K562 (cell line): ENCODE data around the gene TBC1D1. TPM values are rescaled to one million over a fixed set of nuclear protein-coding genes. Genes with fewer than 3 reads are reported as not detected.

ENCODE experiments used
- ATAC-seq: fragments of 200-7000 bp; cut with Tn5 transposase; 3 replicates; pipeline ENCODE4 v1.9.1; 2020; ENCODE audit warnings: moderate library complexity
- BruUV-seq: library from RNA; stranded (reverse); fragments of 400-500 nt; replicated peaks from 2 replicates; lab custom pipeline; 2021; lab: Mats Ljungman, UMichigan
- CTCF ChIA-PET: fragments of 300-600 bp; formaldehyde crosslinking; extraction: SDS; loops from one replicate; lab custom pipeline; 2021; ENCODE audit warnings: low intra/inter-chr PET ratio; lab: Yijun Ruan, JAX
- POLR2A ChIA-PET: fragments of 300-600, 350-650 bp; sonication (Branson Sonifier 250); formaldehyde crosslinking; extraction: SDS; loops from one replicate; lab custom pipeline; 2021; ENCODE audit warnings: antibody characterized with exemption, inconsistent platforms; lab: Yijun Ruan, JAX
- DNase-seq, 4 experiments: peaks; one replicate each; pipeline versions ENCODE4 v3.0.0 to v3.0.0-alpha.2; 2011 to 2018; ENCODE audit warnings: low spot score in 3 of 4, mixed read lengths in 3 of 4; ENCODE audit errors: extremely low read depth in 1 of 4
- FAIRE-seq: peaks from 2 replicates; lab custom pipeline; 2011; peaks lifted over from hg19 to GRCh38; lab: Jason Lieb, UNC
- H2AFZ ChIP-seq: 2 replicates; pipeline ENCODE4 v1.6.0; 2011; ENCODE audit warnings: low read depth, low read length, control low read depth, inconsistent platforms
- H3K27ac ChIP-seq: fragments of 200-600 bp; 3 replicates; pipeline ENCODE4 v1.8.0; 2011; ENCODE audit warnings: low read depth, mild to moderate bottlenecking, control low read depth, inconsistent platforms, low read length, moderate library complexity, mixed read lengths; ENCODE audit errors: extremely low read depth
- H3K27me3 ChIP-seq, 2 experiments: fragments of 300-600 bp in 1 of 2; 2 replicates in 1 of 2; 3 replicates in 1 of 2; pipeline versions ENCODE4 v1.6.0 to v1.8.0; 2011; ENCODE audit warnings: inconsistent platforms in 2 of 2, low read length in 2 of 2, mild to moderate bottlenecking in 1 of 2, mixed read lengths in 1 of 2, moderate library complexity in 1 of 2; ENCODE audit not compliant: control insufficient read depth in 2 of 2, insufficient read depth in 2 of 2
- H3K36me3 ChIP-seq: fragments of 300-600 bp; 3 replicates; pipeline ENCODE4 v1.8.0; 2011; ENCODE audit warnings: mild to moderate bottlenecking, low read length, inconsistent platforms; ENCODE audit not compliant: control insufficient read depth, insufficient read depth
- H3K4me1 ChIP-seq, 2 experiments: fragments of 200-600 bp in 1 of 2; replicated peaks in 1 of 2; 2 replicates in 1 of 2; 3 replicates in 1 of 2; pipeline versions ENCODE4 v1.5.1 to v1.8.0; 2011; ENCODE audit warnings: inconsistent platforms in 2 of 2, low read length in 2 of 2, mild to moderate bottlenecking in 1 of 2, mixed read lengths in 1 of 2, moderate library complexity in 1 of 2; ENCODE audit not compliant: control insufficient read depth in 2 of 2, insufficient read depth in 2 of 2
- H3K4me2 ChIP-seq: 2 replicates; pipeline ENCODE4 v1.6.1; 2011; ENCODE audit warnings: low read length, control low read depth, inconsistent platforms, mixed read lengths; ENCODE audit not compliant: insufficient read depth
- H3K4me3 ChIP-seq: fragments of 200-600 bp; sonication (generic), shearing (Covaris generic); 2 replicates; pipeline ENCODE4 v1.5.1; 2016; ENCODE audit warnings: control low read depth, inconsistent platforms
- H3K79me2 ChIP-seq: fragments of 200-600 bp; 3 replicates; pipeline ENCODE4 v1.8.0; 2011; ENCODE audit warnings: low read length, inconsistent platforms; ENCODE audit not compliant: control insufficient read depth, insufficient read depth
- H3K9ac ChIP-seq, 2 experiments: 2 replicates each; pipeline versions ENCODE4 v1.6.0 to v1.6.1; 2011; ENCODE audit warnings: low read depth in 2 of 2, low read length in 2 of 2, control low read depth in 1 of 2, inconsistent platforms in 1 of 2, mild to moderate bottlenecking in 1 of 2, mixed read lengths in 1 of 2; ENCODE audit not compliant: insufficient read depth in 1 of 2
- H3K9me1 ChIP-seq: one replicate; pipeline ENCODE4 v1.6.0; 2011; ENCODE audit warnings: inconsistent platforms, mild to moderate bottlenecking, low read length, moderate library complexity; ENCODE audit not compliant: control insufficient read depth, insufficient read depth
- H3K9me3 ChIP-seq: replicated peaks from 2 replicates; pipeline ENCODE4 v1.5.1; 2011; ENCODE audit warnings: low read depth, low read length, inconsistent platforms; ENCODE audit not compliant: control insufficient read depth, insufficient read depth
- H4K20me1 ChIP-seq: replicated peaks from 2 replicates; pipeline ENCODE4 v1.6.1; 2011; ENCODE audit warnings: low read length, inconsistent platforms, mixed read lengths; ENCODE audit not compliant: control insufficient read depth, insufficient read depth
- ARID3A ChIP-seq: IDR thresholded peaks from 2 replicates; pipeline ENCODE4 v1.6.1; 2012; ENCODE audit warnings: low read depth, low read length, improper control_type of control experiment, borderline replicate concordance
- ATF2 ChIP-seq: sonication (generic); formaldehyde crosslinking; IDR thresholded peaks from 2 replicates; pipeline ENCODE4 v1.8.1; 2022; ENCODE audit warnings: missing genetic modification reagents
- CBX2 ChIP-seq: fragments of 200-600 bp; sonication (generic); IDR thresholded peaks from one replicate; pipeline ENCODE4 v1.6.1; 2012; ENCODE audit warnings: mild to moderate bottlenecking, low read length, inconsistent platforms; ENCODE audit not compliant: insufficient read depth, poor library complexity, severe bottlenecking
- CSDE1 ChIP-seq, 2 experiments: fragments of 450-650 bp; IDR thresholded peaks; 2 replicates each; pipeline ENCODE4 v1.6.1; 2016; ENCODE audit warnings: mild to moderate bottlenecking in 1 of 2
- KLF13 ChIP-seq: fragments of 450-650 bp; IDR thresholded peaks from 2 replicates; pipeline ENCODE4 v1.6.1; 2016; ENCODE audit warnings: missing genetic modification characterization, low read depth, mild to moderate bottlenecking, missing compliant biosample characterization, moderate library complexity, borderline replicate concordance
- LEF1 ChIP-seq: fragments of 450-650 bp; IDR thresholded peaks from 2 replicates; pipeline ENCODE4 v1.6.1; 2016; ENCODE audit warnings: mild to moderate bottlenecking
- MAFF ChIP-seq: IDR thresholded peaks from 2 replicates; pipeline ENCODE4 v1.6.1; 2012; ENCODE audit warnings: low read length, improper control_type of control experiment
- MLLT1 ChIP-seq, 2 experiments: fragments of 450-650 bp; IDR thresholded peaks; 2 replicates each; pipeline ENCODE4 v1.6.1; 2016
- NFE2 ChIP-seq: IDR thresholded peaks from 2 replicates; pipeline ENCODE4 v1.6.1; 2014; ENCODE audit warnings: antibody characterized with exemption, low read depth
- POLR3G ChIP-seq: IDR thresholded peaks from 2 replicates; pipeline ENCODE4 v1.6.1; 2011; ENCODE audit not compliant: insufficient read length, insufficient replicate concordance; ENCODE audit errors: extremely low read depth
- PURB ChIP-seq: sonication (generic); formaldehyde crosslinking; IDR thresholded peaks from 2 replicates; pipeline ENCODE4 v1.9.0; 2021; ENCODE audit warnings: low read depth, mild to moderate bottlenecking, missing genetic modification reagents
- SUPT5H ChIP-seq: fragments of 450-650 bp; IDR thresholded peaks from 2 replicates; pipeline ENCODE4 v1.6.1; 2016
- TSC22D4 ChIP-seq: fragments of 450-650 bp; IDR thresholded peaks from 2 replicates; pipeline ENCODE4 v1.6.1; 2016; ENCODE audit warnings: missing genetic modification characterization, missing biosample characterization, control low read depth
- WHSC1 ChIP-seq: IDR thresholded peaks from one replicate; pipeline ENCODE4 v1.6.1; 2012; ENCODE audit warnings: low read length, control low read depth, inconsistent platforms
- ZEB2 ChIP-seq: fragments of 450-650 bp; IDR thresholded peaks from 2 replicates; pipeline ENCODE4 v1.6.1; 2016
- ZNF830 ChIP-seq: fragments of 250-450 bp; sonication (Bioruptor Pico); IDR thresholded peaks from 2 replicates; pipeline ENCODE4 v1.5.0; 2021; ENCODE audit warnings: mild to moderate bottlenecking
- WGBS: fragments of 100-300 bp; shearing (Covaris generic); methylation state at CpG from one replicate; pipeline ENCODE4 v1.1.6; 2016; ENCODE audit warnings: low coverage, mixed read lengths; ENCODE audit not compliant: insufficient coverage; ENCODE audit errors: missing lambda C conversion rate; 5-methylcytosine and 5-hydroxymethylcytosine counted together
- in situ Hi-C: fragments of 300-500 bp; cut with MboI; formaldehyde crosslinking; loops from 4 replicates; pipeline ENCODE4 v1.15.0; 2018; ENCODE audit warnings: inconsistent platforms, mixed read lengths
- intact Hi-C: fragments of 100-400 bp; cut with micrococcal nuclease; formaldehyde crosslinking; loops from 2 replicates; pipeline ENCODE4 v1.14.2; 2022
- polyA plus RNA-seq, 8 experiments: library from polyadenylated mRNA; depleted of rRNA in 4 of 8; stranded (reverse) in 5 of 8; unstranded in 3 of 8; fragments of >200 nt; fragmentation: Nextera tagmentation in 2 of 8; fragmentation: Illumina TruSeq in 1 of 8; extraction: Ambion mirVana in 2 of 8; extraction: Trizol in 1 of 8; gene quantifications; 2 replicates each; pipeline versions ENCODE4 v1.2.1 to v1.2.3, GENCODE V29; 2011 to 2014; ENCODE audit warnings: inconsistent platforms in 1 of 8, missing spikeins in 1 of 8
- total RNA-seq, 7 experiments: library from RNA; depleted of rRNA in 6 of 7; stranded (reverse); fragments of >200 nt in 6 of 7; fragmentation: Illumina TruSeq in 2 of 7; extraction: Trizol in 2 of 7; gene quantifications; 2 replicates each; pipeline versions ENCODE4 v1.2.1 to v1.2.3, GENCODE V29; 2011 to 2021; ENCODE audit warnings: low replicate concordance in 1 of 7
- TF ChIP-seq, protein P1 (sequence below), 2 experiments: fragments of 200-800 bp in 1 of 2; sonication (Bioruptor generic) in 1 of 2; sonication (generic) in 1 of 2; formaldehyde crosslinking in 1 of 2; IDR thresholded peaks in 1 of 2; conservative IDR thresholded peaks in 1 of 2; 2 replicates each; pipeline versions ENCODE4 v1.5.0 to v1.6.1; 2016 to 2020; ENCODE audit warnings: missing compliant biosample characterization in 1 of 2, missing genetic modification characterization in 1 of 2, missing genetic modification reagents in 1 of 2

TBC1D1 gene
- total and polyA plus RNA-seq, 9 of the 15 experiments (the other 6 are each of a cell fraction or from before 2014, with no cell fraction given): 0.59 to 14.2 (median 8.8) TPM

GRCh38 chr4:37991623-37992410, 100.9 kb downstream of the TBC1D1 start:
- ChIA-PET POLR2A (no interaction called here), CTCF (no interaction called here)
- ATAC-seq (no peak), DNase-seq (no peak), FAIRE-seq (no peak)
- H3K4me2 ChIP-seq: no peak overlapping the region
- H3K79me2 ChIP-seq: no peaks in the 10 kb centered on the region
- H3K27me3 ChIP-seq: peaks cover 6 to 8% of the 10 kb centered on the region in 2 experiments; a peak in 3 of 5 replicates
- in situ Hi-C loops (no loop called here), intact Hi-C loops (no loop called here)
- no peak overlapping the region for H3K9ac ChIP-seq
- no peak overlapping the region for H2AFZ ChIP-seq
- H3K4me3 ChIP-seq: no peak overlapping the region
- H3K36me3 ChIP-seq: no peaks in the 10 kb centered on the region
- BruUV-seq: no TSS peak
- no peak overlapping the region for H3K27ac ChIP-seq
- no peaks in the 10 kb centered on the region for H3K9me3 ChIP-seq
- WGBS: 12% methylated on average over 8 of the region's 8 CpGs
- peaks cover 3 to 7% of the 10 kb centered on the region in 2 experiments; a peak in 3 of 5 replicates for H3K4me1 ChIP-seq
- H4K20me1 ChIP-seq: no peaks in the 10 kb centered on the region; the same call in 1 of the 2 replicates
- no peaks in the 10 kb centered on the region for H3K9me1 ChIP-seq
- TF ChIP-seq LEF1: no peak
- TF ChIP-seq ZNF830 (CRISPR knock-in tag): no peak
- TF ChIP-seq ZEB2: no peak
- no peak for TF ChIP-seq WHSC1
- no peak for TF ChIP-seq NFE2
- TF ChIP-seq, protein P1, sequence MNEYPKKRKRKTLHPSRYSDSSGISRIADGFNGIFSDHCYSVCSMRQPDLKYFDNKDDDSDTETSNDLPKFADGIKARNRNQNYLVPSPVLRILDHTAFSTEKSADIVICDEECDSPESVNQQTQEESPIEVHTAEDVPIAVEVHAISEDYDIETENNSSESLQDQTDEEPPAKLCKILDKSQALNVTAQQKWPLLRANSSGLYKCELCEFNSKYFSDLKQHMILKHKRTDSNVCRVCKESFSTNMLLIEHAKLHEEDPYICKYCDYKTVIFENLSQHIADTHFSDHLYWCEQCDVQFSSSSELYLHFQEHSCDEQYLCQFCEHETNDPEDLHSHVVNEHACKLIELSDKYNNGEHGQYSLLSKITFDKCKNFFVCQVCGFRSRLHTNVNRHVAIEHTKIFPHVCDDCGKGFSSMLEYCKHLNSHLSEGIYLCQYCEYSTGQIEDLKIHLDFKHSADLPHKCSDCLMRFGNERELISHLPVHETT (CRISPR knock-in tag; conservative IDR thresholded peaks at IDR 0.05 in 1 of 2, IDR thresholded peaks at IDR 0.05 in 1 of 2): no peak
- TF ChIP-seq CBX2: no peak
- no peak for TF ChIP-seq KLF13 (tag)
- TF ChIP-seq MLLT1 (IDR thresholded peaks at IDR 0.05): no peak
- TF ChIP-seq POLR3G: no peak
- no peak for TF ChIP-seq CSDE1 (IDR thresholded peaks at IDR 0.05)
- no peak for TF ChIP-seq PURB (CRISPR knock-in tag)
- TF ChIP-seq TSC22D4 (tag): no peak
- no peak for TF ChIP-seq ATF2
- no peak for TF ChIP-seq SUPT5H
- TF ChIP-seq ARID3A: no peak
- TF ChIP-seq MAFF: no peak
